ENCODE results near the gene KIF26A. TPM values are rescaled to one million over a fixed set of nuclear protein-coding genes. Genes with fewer than 3 reads are reported as not detected.

The KIF26A gene
- total RNA-seq, 1 donor from 2014 or later: 1.4 TPM

GRCh38 chr14:104147346-104148125 lies 9.1 kb downstream of the KIF26A start:
- Histone ChIP-seq H2AFZ (ENCODE audit: low read depth, low read length) (no peak overlapping the region), H3K27me3 (ENCODE audit: insufficient read depth, low read length) (no peaks in the 10 kb centered on the region), H3K4me2 (ENCODE audit: low read length) (no peak overlapping the region), H3K79me2 (ENCODE audit: insufficient read depth, low read length) (no peaks in the 10 kb centered on the region), H3K27ac (ENCODE audit: low read depth, low read length) (no peak overlapping the region), H3K4me3 (ENCODE audit: insufficient read depth, low read depth, low read length) (no peak overlapping the region), H3K4me1 (ENCODE audit: insufficient read depth, low read length) (peaks cover 4% of the 10 kb centered on the region), H3K36me3 (ENCODE audit: insufficient read depth, low read length) (no peaks in the 10 kb centered on the region), H4K20me1 (ENCODE audit: insufficient read depth, low read length) (no peaks in the 10 kb centered on the region), H3K9ac (ENCODE audit: low read length) (no peak overlapping the region), H3K9me3 (ENCODE audit: insufficient read depth, low read depth, low read length) (no peaks in the 10 kb centered on the region)
- H3K27ac Mint-ChIP-seq (ENCODE audit: unreplicated experiment): no peak overlapping the region
- no peaks in the 10 kb centered on the region for H3K36me3 Mint-ChIP-seq (ENCODE audit: low read depth, unreplicated experiment)
- no peaks in the 10 kb centered on the region for H3K9me3 Mint-ChIP-seq (ENCODE audit: unreplicated experiment)
- DNase-seq (ENCODE audit: low read depth): no peak
- TF ChIP-seq, protein P1, sequence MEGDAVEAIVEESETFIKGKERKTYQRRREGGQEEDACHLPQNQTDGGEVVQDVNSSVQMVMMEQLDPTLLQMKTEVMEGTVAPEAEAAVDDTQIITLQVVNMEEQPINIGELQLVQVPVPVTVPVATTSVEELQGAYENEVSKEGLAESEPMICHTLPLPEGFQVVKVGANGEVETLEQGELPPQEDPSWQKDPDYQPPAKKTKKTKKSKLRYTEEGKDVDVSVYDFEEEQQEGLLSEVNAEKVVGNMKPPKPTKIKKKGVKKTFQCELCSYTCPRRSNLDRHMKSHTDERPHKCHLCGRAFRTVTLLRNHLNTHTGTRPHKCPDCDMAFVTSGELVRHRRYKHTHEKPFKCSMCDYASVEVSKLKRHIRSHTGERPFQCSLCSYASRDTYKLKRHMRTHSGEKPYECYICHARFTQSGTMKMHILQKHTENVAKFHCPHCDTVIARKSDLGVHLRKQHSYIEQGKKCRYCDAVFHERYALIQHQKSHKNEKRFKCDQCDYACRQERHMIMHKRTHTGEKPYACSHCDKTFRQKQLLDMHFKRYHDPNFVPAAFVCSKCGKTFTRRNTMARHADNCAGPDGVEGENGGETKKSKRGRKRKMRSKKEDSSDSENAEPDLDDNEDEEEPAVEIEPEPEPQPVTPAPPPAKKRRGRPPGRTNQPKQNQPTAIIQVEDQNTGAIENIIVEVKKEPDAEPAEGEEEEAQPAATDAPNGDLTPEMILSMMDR (IDR thresholded peaks at IDR 0.05; ENCODE audit: insufficient read depth, low read depth, low read length): no peak
- no peak for TF ChIP-seq EZH2 (IDR thresholded peaks at IDR 0.05; ENCODE audit: insufficient read depth, low read length)
- peaks cover 24% of the 10 kb centered on the region for H3K27me3 Mint-ChIP-seq (ENCODE audit: low read depth, unreplicated experiment)
- no peak overlapping the region for H3K4me3 Mint-ChIP-seq (ENCODE audit: unreplicated experiment)
- H3K4me1 Mint-ChIP-seq (ENCODE audit: low read depth, unreplicated experiment): peaks cover 2% of the 10 kb centered on the region
- FAIRE-seq: no peak

DNA sequence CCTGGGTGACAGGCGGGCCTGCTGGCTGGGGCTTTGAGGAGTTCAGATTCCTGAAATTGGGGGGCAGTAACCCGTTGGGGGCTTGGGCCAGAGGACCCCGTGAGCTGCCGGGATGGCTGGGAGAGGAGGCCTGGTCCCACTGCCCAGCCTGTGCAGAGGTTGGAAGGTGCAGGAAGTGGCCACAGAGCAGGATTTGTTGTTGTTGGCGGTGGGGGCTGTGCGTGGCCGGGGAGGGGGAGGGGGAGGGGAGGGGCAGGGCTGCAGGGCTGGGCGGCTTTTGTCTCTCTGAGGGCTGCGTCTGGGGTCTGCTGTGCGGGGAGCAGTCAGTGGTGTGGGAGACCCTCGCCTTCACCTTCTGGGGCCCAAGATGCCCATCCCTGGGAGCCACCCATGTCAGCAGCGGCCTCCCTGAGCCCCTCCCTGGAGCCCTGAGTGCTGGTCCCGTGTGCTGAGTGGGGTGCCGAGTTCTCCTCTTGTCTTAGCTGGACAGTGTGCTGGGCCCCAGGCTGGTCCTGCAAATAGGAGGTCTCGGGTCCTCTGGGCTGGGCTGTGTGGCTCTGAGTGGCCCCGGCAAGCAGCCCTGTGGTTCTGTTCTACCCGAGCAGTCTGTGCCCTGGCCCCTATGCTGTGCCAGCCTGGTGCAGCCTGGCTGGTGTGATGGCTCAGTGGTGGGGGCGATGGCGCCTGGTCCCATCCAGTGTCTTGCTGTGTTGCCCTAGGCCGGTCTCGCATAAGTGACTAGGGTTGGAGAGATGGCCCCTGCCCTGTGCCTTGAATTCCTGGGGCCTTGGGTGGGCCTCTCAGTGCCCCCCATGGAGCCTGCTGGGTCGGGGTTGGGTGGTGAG lies 10.3 kb downstream of the KIF26A start:
- H3K27ac Mint-ChIP-seq (ENCODE audit: unreplicated experiment): no peak overlapping the region
- H3K27me3 ChIP-seq (ENCODE audit: insufficient read depth, low read length): no peaks in the 10 kb centered on the region
- no peak overlapping the region for H3K27ac ChIP-seq (ENCODE audit: low read depth, low read length)
- H3K9ac ChIP-seq (ENCODE audit: low read length): no peak overlapping the region
- no peak overlapping the region for H2AFZ ChIP-seq (ENCODE audit: low read depth, low read length)
- TF ChIP-seq EZH2 (IDR thresholded peaks at IDR 0.05; ENCODE audit: insufficient read depth, low read length): no peak
- TF ChIP-seq, protein P1 (IDR thresholded peaks at IDR 0.05; ENCODE audit: insufficient read depth, low read depth, low read length): no peak
- H3K36me3 Mint-ChIP-seq (ENCODE audit: low read depth, unreplicated experiment): no peaks in the 10 kb centered on the region
- H3K4me1 Mint-ChIP-seq (ENCODE audit: low read depth, unreplicated experiment): peaks cover 2% of the 10 kb centered on the region
- H3K4me1 ChIP-seq (ENCODE audit: insufficient read depth, low read length): peaks cover 4% of the 10 kb centered on the region
- H3K79me2 ChIP-seq (ENCODE audit: insufficient read depth, low read length): no peaks in the 10 kb centered on the region
- no peak for FAIRE-seq
- no peaks in the 10 kb centered on the region for H3K36me3 ChIP-seq (ENCODE audit: insufficient read depth, low read length)
- no peaks in the 10 kb centered on the region for H3K9me3 Mint-ChIP-seq (ENCODE audit: unreplicated experiment)
- DNase-seq (ENCODE audit: low read depth): no peak
- no peak overlapping the region for H3K4me3 ChIP-seq (ENCODE audit: insufficient read depth, low read depth, low read length)
- no peaks in the 10 kb centered on the region for H4K20me1 ChIP-seq (ENCODE audit: insufficient read depth, low read length)
- H3K27me3 Mint-ChIP-seq (ENCODE audit: low read depth, unreplicated experiment): peaks cover 16% of the 10 kb centered on the region
- H3K4me3 Mint-ChIP-seq (ENCODE audit: unreplicated experiment): no peak overlapping the region
- H3K9me3 ChIP-seq (ENCODE audit: insufficient read depth, low read depth, low read length): no peaks in the 10 kb centered on the region
- H3K4me2 ChIP-seq (ENCODE audit: low read length): no peak overlapping the region

Data from astrocyte (in vitro differentiated cells and primary cell).